Measurements from ENCODE around the gene RBFOX2.

The RBFOX2 gene

GRCh38 chr22:35955546-35955945 lies 73.1 kb downstream of the RBFOX2 start:
- DNase-seq = peak; percentile 11
- Histone ChIP-seq H3K27me3 (no peaks in the 10 kb centered on the region), H3K9me3 (no peaks in the 10 kb centered on the region), H3K4me3 (ENCODE audit: low read depth, low read length) (no peak overlapping the region), H3K4me1 (peaks cover 44% of the 10 kb centered on the region), H3K36me3 (no peaks in the 10 kb centered on the region)
- no peak for TF ChIP-seq CTCF (IDR thresholded peaks at IDR 0.05; ENCODE audit: low read depth, low read length)

GRCh38 chr22:35952576-35952975 lies 76.0 kb downstream of the RBFOX2 start:
- Histone ChIP-seq H3K4me1 (peaks cover 23% of the 10 kb centered on the region), H3K4me3 (ENCODE audit: low read depth, low read length) (no peak overlapping the region), H3K36me3 (no peaks in the 10 kb centered on the region), H3K9me3 (no peaks in the 10 kb centered on the region), H3K27me3 (no peaks in the 10 kb centered on the region)
- TF ChIP-seq CTCF (IDR thresholded peaks at IDR 0.05; ENCODE audit: low read depth, low read length) = no peak
- DNase-seq = no peak

- no peaks in the 10 kb centered on the region for H3K36me3 ChIP-seq
- DNase-seq = no peak
- no peak overlapping the region for H3K4me3 ChIP-seq (ENCODE audit: low read depth, low read length)
- H3K9me3 ChIP-seq = no peaks in the 10 kb centered on the region
- H3K27me3 ChIP-seq = no peaks in the 10 kb centered on the region
- H3K4me1 ChIP-seq = peaks cover 14% of the 10 kb centered on the region
- no peak for TF ChIP-seq CTCF (IDR thresholded peaks at IDR 0.05; ENCODE audit: low read depth, low read length)
These were observed 78.4 kb downstream of the RBFOX2 start for GRCh38 chr22:35950262-35950661.

- TF ChIP-seq CTCF (IDR thresholded peaks at IDR 0.05; ENCODE audit: low read depth, low read length) = no peak
- Histone ChIP-seq H3K4me3 (ENCODE audit: low read depth, low read length) (no peak overlapping the region), H3K27me3 (no peaks in the 10 kb centered on the region), H3K9me3 (no peaks in the 10 kb centered on the region), H3K36me3 (no peaks in the 10 kb centered on the region), H3K4me1 (peaks cover 7% of the 10 kb centered on the region)
- DNase-seq = no peak
These were observed 79.4 kb downstream of the RBFOX2 start for GRCh38 chr22:35949243-35949642.

GRCh38 chr22:35947794-35948425 lies 80.7 kb downstream of the RBFOX2 start:
- TF ChIP-seq CTCF (IDR thresholded peaks at IDR 0.05; ENCODE audit: low read depth, low read length) = no peak
- Histone ChIP-seq H3K36me3 (no peaks in the 10 kb centered on the region), H3K4me3 (ENCODE audit: low read depth, low read length) (no peak overlapping the region), H3K27me3 (no peaks in the 10 kb centered on the region), H3K4me1 (peaks cover 2% of the 10 kb centered on the region; the same call in 1 of the 2 replicates), H3K9me3 (no peaks in the 10 kb centered on the region)
- DNase-seq = no peak

GRCh38 chr22:35944458-35944857 lies 84.2 kb downstream of the RBFOX2 start:
- peaks cover 8% of the 10 kb centered on the region for H3K4me1 ChIP-seq
- no peaks in the 10 kb centered on the region for H3K27me3 ChIP-seq
- TF ChIP-seq CTCF (IDR thresholded peaks at IDR 0.05; ENCODE audit: low read depth, low read length) = no peak
- no peak for DNase-seq
- no peak overlapping the region for H3K4me3 ChIP-seq (ENCODE audit: low read depth, low read length)
- H3K9me3 ChIP-seq = no peaks in the 10 kb centered on the region
- no peaks in the 10 kb centered on the region for H3K36me3 ChIP-seq

Data from BE2C (cell line).